CD4-positive, alpha-beta memory T cell (primary cell): ENCODE measurements around the gene CAPZB. TPM values are rescaled to one million over a fixed set of nuclear protein-coding genes. Genes with fewer than 3 reads are reported as not detected.

Experiments
- CTCF ChIA-PET: fragments of 350-600 bp; sonication (Branson Sonifier 250); formaldehyde crosslinking; loops from one replicate; lab custom pipeline; 2021; ENCODE audit warnings: inconsistent platforms; ENCODE audit not compliant: partially characterized antibody; lab: Charles Lee
- POLR2A ChIA-PET: fragments of 350-600 bp; sonication (Branson Sonifier 250); formaldehyde crosslinking; loops from one replicate; lab custom pipeline; 2021; ENCODE audit not compliant: partially characterized antibody; lab: Charles Lee
- DNase-seq, 5 donors: peaks; one replicate each; pipeline versions ENCODE4 v3.0.0 to v3.0.0-alpha.2; 2020 to 2022; ENCODE audit warnings: mixed read lengths in 1 of 5
- H3K27ac ChIP-seq: one replicate; pipeline ENCODE4 v1.7.0; 2013; ENCODE audit warnings: low read depth, low read length
- H3K27me3 ChIP-seq: 2 replicates; pipeline ENCODE4 v1.7.0; 2013; ENCODE audit warnings: mild to moderate bottlenecking, low read length, moderate library complexity; ENCODE audit not compliant: insufficient read depth
- H3K36me3 ChIP-seq: 2 replicates; pipeline ENCODE4 v1.7.0; 2013; ENCODE audit warnings: mild to moderate bottlenecking, low read length, moderate library complexity; ENCODE audit not compliant: insufficient read depth
- H3K4me1 ChIP-seq: 2 replicates; pipeline ENCODE4 v1.7.0; 2013; ENCODE audit warnings: mild to moderate bottlenecking, low read length, moderate library complexity; ENCODE audit not compliant: insufficient read depth
- H3K4me3 ChIP-seq, 2 donors: one replicate each; pipeline ENCODE4 v1.7.0; 2013; ENCODE audit warnings: low read length in 2 of 2, mild to moderate bottlenecking in 1 of 2
- H3K9me3 ChIP-seq, 2 donors: one replicate each; pipeline ENCODE4 v1.7.0; 2013; ENCODE audit warnings: low read length in 2 of 2, control low read depth in 1 of 2; ENCODE audit not compliant: control insufficient read depth in 1 of 2
- H3K27ac Mint-ChIP-seq, 7 donors: one replicate each; pipeline ENCODE4 v1.8.0; 2020 to 2021; ENCODE audit warnings: mixed read lengths in 7 of 7, mild to moderate bottlenecking in 6 of 7, inconsistent platforms in 3 of 7, moderate library complexity in 3 of 7
- H3K27me3 Mint-ChIP-seq, 2 donors: one replicate each; pipeline ENCODE4 v1.8.0; 2020 to 2021; ENCODE audit warnings: mixed read lengths in 2 of 2
- H3K36me3 Mint-ChIP-seq, 2 donors: one replicate each; pipeline ENCODE4 v1.8.0; 2020 to 2021; ENCODE audit warnings: mixed read lengths in 2 of 2, inconsistent platforms in 1 of 2, mild to moderate bottlenecking in 1 of 2
- H3K4me1 Mint-ChIP-seq, 4 donors: one replicate each; pipeline ENCODE4 v1.8.0; 2020 to 2021; ENCODE audit warnings: mixed read lengths in 4 of 4, mild to moderate bottlenecking in 1 of 4
- H3K4me3 Mint-ChIP-seq, 8 donors: one replicate each; pipeline ENCODE4 v1.8.0; 2020 to 2021; ENCODE audit warnings: mixed read lengths in 8 of 8, mild to moderate bottlenecking in 7 of 8, moderate library complexity in 6 of 8, inconsistent platforms in 3 of 8
- H3K9me3 Mint-ChIP-seq, 8 donors: one replicate each; pipeline ENCODE4 v1.8.0; 2020 to 2021; ENCODE audit warnings: mixed read lengths in 8 of 8, mild to moderate bottlenecking in 5 of 8, inconsistent platforms in 3 of 8, moderate library complexity in 1 of 8
- intact Hi-C: fragments of 100-400 bp; cut with micrococcal nuclease; formaldehyde crosslinking; loops from one replicate; pipeline ENCODE4 v1.15.1; 2023
- polyA plus RNA-seq, 2 donors: library from polyadenylated mRNA; unstranded; fragments of 300-500 nt; fragmentation: Illumina TruSeq; gene quantifications; one replicate each; pipeline ENCODE4 v1.2.3, GENCODE V29; 2021
- total RNA-seq, 2 experiments: library from RNA; stranded (reverse); gene quantifications; one replicate each; pipeline ENCODE4 v1.2.3, GENCODE V29; 2021

Gene CAPZB
- total and polyA plus RNA-seq, 4 experiments from 2014 or later: 244 to 602 (median 346) TPM

GRCh38 chr1:19319196-19319595 lies 166.1 kb downstream of the CAPZB start:
- POLR2A ChIA-PET: no interaction called here

GRCh38 chr1:19317126-19317910 lies 168.0 kb downstream of the CAPZB start:
- no peak overlapping the region for H3K4me3 ChIP-seq

More at GRCh38 chr1:19319196-19319595, 166.1 kb downstream of the CAPZB start:
- no peaks in the 10 kb centered on the region for H3K27me3 ChIP-seq
- Mint-ChIP-seq H3K4me1 (peaks cover 2 to 10% (median 7%) of the 10 kb centered on the region in 4 donors), H3K4me3 (no peak overlapping the region), H3K36me3 (peaks cover 7 to 19% of the 10 kb centered on the region in 2 donors), H3K27me3 (no peaks in the 10 kb centered on the region), H3K27ac (peak overlapping the region in 1 of 7 donors; percentile 30), H3K9me3 (peaks cover 0 to 5% (median 0%) of the 10 kb centered on the region in 8 donors)
- DNase-seq: no peak
- no peaks in the 10 kb centered on the region for H3K9me3 ChIP-seq
- peaks cover 7% of the 10 kb centered on the region for H3K4me1 ChIP-seq
- intact Hi-C loops: no loop called here
- CTCF ChIA-PET: no interaction called here
- H3K36me3 ChIP-seq: no peaks in the 10 kb centered on the region
- H3K27ac ChIP-seq: no peak overlapping the region
- H3K4me3 ChIP-seq: no peak overlapping the region

GRCh38 chr1:19315378-19316198 lies 169.8 kb downstream of the CAPZB start:
- Histone ChIP-seq H3K27ac (no peak overlapping the region), H3K4me1 (peaks cover 32% of the 10 kb centered on the region), H3K4me3 (no peak overlapping the region), H3K9me3 (no peaks in the 10 kb centered on the region), H3K36me3 (no peaks in the 10 kb centered on the region), H3K27me3 (no peaks in the 10 kb centered on the region)
- H3K36me3 Mint-ChIP-seq: peaks cover 9 to 12% of the 10 kb centered on the region in 2 donors
- peaks cover 20 to 36% (median 28%) of the 10 kb centered on the region in 4 donors for H3K4me1 Mint-ChIP-seq
- H3K27ac Mint-ChIP-seq: peak overlapping the region in 2 of 7 donors; percentile 71 to 80
- H3K4me3 Mint-ChIP-seq: peak overlapping the region in 1 of 8 donors; percentile 39
- intact Hi-C loops: no loop called here
- CTCF ChIA-PET: no interaction called here
- no peaks in the 10 kb centered on the region for H3K27me3 Mint-ChIP-seq
- POLR2A ChIA-PET: no interaction called here
- peaks cover 0 to 11% (median 0%) of the 10 kb centered on the region in 8 donors for H3K9me3 Mint-ChIP-seq
- no peak for DNase-seq

More at GRCh38 chr1:19317126-19317910, 168.0 kb downstream of the CAPZB start:
- POLR2A ChIA-PET: no interaction called here
- no peaks in the 10 kb centered on the region for H3K27me3 ChIP-seq
- H3K9me3 Mint-ChIP-seq: peaks cover 0 to 11% (median 0%) of the 10 kb centered on the region in 8 donors
- intact Hi-C loops: no loop called here
- H3K36me3 ChIP-seq: no peaks in the 10 kb centered on the region
- CTCF ChIA-PET: interaction anchor here (0.9 kb wide), 1 partner anchor 334 kb away, joined by 3 read pairs; no protein-coding TSS in a partner anchor
- no peak for DNase-seq
- H3K9me3 ChIP-seq: no peaks in the 10 kb centered on the region
- H3K4me1 ChIP-seq: peaks cover 23% of the 10 kb centered on the region
- peaks cover 12 to 26% (median 21%) of the 10 kb centered on the region in 4 donors for H3K4me1 Mint-ChIP-seq
- no peaks in the 10 kb centered on the region for H3K27me3 Mint-ChIP-seq
- H3K27ac ChIP-seq: no peak overlapping the region
- H3K27ac Mint-ChIP-seq: peak overlapping the region in 1 of 7 donors; percentile 59
- H3K4me3 Mint-ChIP-seq: no peak overlapping the region
- H3K36me3 Mint-ChIP-seq: peaks cover 5 to 16% of the 10 kb centered on the region in 2 donors

GRCh38 chr1:19313961-19314882 lies 171.1 kb downstream of the CAPZB start:
- peak overlapping the region in 1 of 8 donors; percentile 25 for H3K4me3 Mint-ChIP-seq
- Histone ChIP-seq H3K9me3 (no peaks in the 10 kb centered on the region), H3K4me3 (no peak overlapping the region), H3K27ac (no peak overlapping the region), H3K36me3 (no peaks in the 10 kb centered on the region), H3K27me3 (no peaks in the 10 kb centered on the region), H3K4me1 (peaks cover 34% of the 10 kb centered on the region)
- CTCF ChIA-PET: interaction anchor here (1.0 kb wide), 1 partner anchor 9 kb away, joined by 3 read pairs; no protein-coding TSS in a partner anchor
- H3K27ac Mint-ChIP-seq: peak overlapping the region in 3 of 7 donors; percentile 9 to 71 (median 16)
- peaks cover 22 to 43% (median 34%) of the 10 kb centered on the region in 4 donors for H3K4me1 Mint-ChIP-seq
- POLR2A ChIA-PET: interaction anchor here (0.5 kb wide), 1 partner anchor 63 kb away, joined by 3 read pairs; no protein-coding TSS in a partner anchor
- intact Hi-C loops: loop anchor here (5.0 kb wide), 1 partner anchor 173 kb away; the partner anchor contains the start of gene CAPZB
- H3K27me3 Mint-ChIP-seq: no peaks in the 10 kb centered on the region
- DNase-seq: no peak
- H3K36me3 Mint-ChIP-seq: peaks cover 11 to 12% of the 10 kb centered on the region in 2 donors
- H3K9me3 Mint-ChIP-seq: peaks cover 0 to 11% (median 0%) of the 10 kb centered on the region in 8 donors

- Histone ChIP-seq H3K27me3 (no peaks in the 10 kb centered on the region), H3K27ac (no peak overlapping the region), H3K4me3 (no peak overlapping the region), H3K9me3 (no peaks in the 10 kb centered on the region), H3K36me3 (no peaks in the 10 kb centered on the region), H3K4me1 (peaks cover 34% of the 10 kb centered on the region)
- peaks cover 10 to 12% of the 10 kb centered on the region in 2 donors for H3K36me3 Mint-ChIP-seq
- H3K4me1 Mint-ChIP-seq: peaks cover 28 to 49% (median 38%) of the 10 kb centered on the region in 4 donors
- CTCF ChIA-PET: interaction anchor here (1.0 kb wide), 1 partner anchor 8 kb away, joined by 3 read pairs; no protein-coding TSS in a partner anchor
- POLR2A ChIA-PET: no interaction called here
- peaks cover 0 to 11% (median 0%) of the 10 kb centered on the region in 8 donors for H3K9me3 Mint-ChIP-seq
- H3K27me3 Mint-ChIP-seq: no peaks in the 10 kb centered on the region
- peak overlapping the region in 7 of 8 donors; percentile 74 to 88 (median 83) for H3K4me3 Mint-ChIP-seq
- DNase-seq: no peak
- intact Hi-C loops: loop anchor here (5.0 kb wide), 1 partner anchor 174 kb away; the partner anchor contains the start of gene CAPZB
- H3K27ac Mint-ChIP-seq: peak overlapping the region; percentile 9 to 91 (median 72)
Observed at GRCh38 chr1:19313636-19313959, 171.7 kb downstream of the CAPZB start.
